GM19025 (cell line): Measurements from ENCODE around the gene SRSF2.
"Not testable (repeated sequence)": the region's sequence is repeated elsewhere in the genome, so short reads cannot be mapped to it uniquely, and the experiment has no call there.

ENCODE experiments used
- ATAC-seq: cut with Tn5 transposase; IDR thresholded peaks from one replicate; pipeline ENCODE4 v1.9.1; 2021; ENCODE audit warnings: mild to moderate bottlenecking, low read depth, moderate library complexity; ENCODE audit not compliant: unreplicated experiment

SRSF2 gene

GRCh38 chr17:76722977-76723376 lies 14.2 kb downstream of the SRSF2 start:
- ATAC-seq: not testable (repeated sequence)

GRCh38 chr17:76722279-76722678 lies 14.9 kb downstream of the SRSF2 start:
- no peak for ATAC-seq

- ATAC-seq: no peak
Observed at GRCh38 chr17:76721463-76721862, 15.7 kb downstream of the SRSF2 start.

GRCh38 chr17:76720941-76721340 lies 16.2 kb downstream of the SRSF2 start:
- no peak for ATAC-seq

- no peak for ATAC-seq
Observed at GRCh38 chr17:76720211-76720610, 16.9 kb downstream of the SRSF2 start.

- no peak for ATAC-seq
Observed at GRCh38 chr17:76718516-76718915, 18.6 kb downstream of the SRSF2 start.

GRCh38 chr17:76716839-76717215 lies 20.3 kb downstream of the SRSF2 start:
- ATAC-seq: no peak

- no peak for ATAC-seq
Observed at GRCh38 chr17:76716146-76716838, 20.8 kb downstream of the SRSF2 start.

GRCh38 chr17:76715496-76715830 lies 21.7 kb downstream of the SRSF2 start:
- ATAC-seq: no peak

GRCh38 chr17:76714822-76715495 lies 22.2 kb downstream of the SRSF2 start:
- ATAC-seq: no peak

- ATAC-seq: no peak
Observed at GRCh38 chr17:76714336-76714735, 22.8 kb downstream of the SRSF2 start.

- ATAC-seq: no peak
Observed at GRCh38 chr17:76713765-76714164, 23.4 kb downstream of the SRSF2 start.

- ATAC-seq: not testable (repeated sequence)
Observed at GRCh38 chr17:76712321-76712720, 24.8 kb downstream of the SRSF2 start.

GRCh38 chr17:76710863-76711611 lies 26.1 kb downstream of the SRSF2 start, which contains the start of gene MXRA7:
TSS of gene MXRA7 (minus strand) at chr17:76710965. CDS start at chr17:76710946, 19 bp downstream.
- no peak for ATAC-seq

- ATAC-seq: not testable (repeated sequence)
Observed at GRCh38 chr17:76709951-76710862, 26.9 kb downstream of the SRSF2 start.

GRCh38 chr17:76709077-76709950 lies 27.8 kb downstream of the SRSF2 start:
- ATAC-seq: no peak

- no peak for ATAC-seq
Observed at GRCh38 chr17:76707985-76708807, 28.9 kb downstream of the SRSF2 start.

- no peak for ATAC-seq
Observed at GRCh38 chr17:76706817-76707216, 30.3 kb downstream of the SRSF2 start.

- no peak for ATAC-seq
Observed at GRCh38 chr17:76704805-76705204, 32.3 kb downstream of the SRSF2 start.
